ENCODE results near the gene NCOA5. TPM values are rescaled to one million over a fixed set of nuclear protein-coding genes. Genes with fewer than 3 reads are reported as not detected.
A peak's percentile ranks its signal among the peaks of the same experiment; 100 is the strongest.

The NCOA5 gene
- polyA plus RNA-seq (ENCODE audit: insufficient read length in 10 of 10) = 10 to 100 TPM; 26.9 to 36.2 (median 30.3) TPM
- long read RNA-seq, donor 1, partial matches to known transcripts = 0 of 4 reads
- long read RNA-seq, donor 1, other reads (novel, unspliced or antisense) = 0 of 4 reads
- long read RNA-seq, donor 2 = 0 reads
- long read RNA-seq, donor 3 = 0 reads
- long read RNA-seq, donor 4, partial matches to known transcripts = 0 of 2 reads
- long read RNA-seq, donor 4, other reads (novel, unspliced or antisense) = 0 of 2 reads
- long read RNA-seq, donor 5, partial matches to known transcripts = 25 of 27 reads
- long read RNA-seq, donor 5, other reads (novel, unspliced or antisense) = 0 of 27 reads
- long read RNA-seq, donor 6, transcript NCOA5-201 (8 exons, 3,220 nt) = major isoform, 5 of 5 reads
- long read RNA-seq, donor 6, partial matches to known transcripts = 0 of 5 reads
- long read RNA-seq, donor 6, other reads (novel, unspliced or antisense) = 0 of 5 reads
- long read RNA-seq, donor 7, partial matches to known transcripts = 0 of 2 reads
- long read RNA-seq, donor 7, other reads (novel, unspliced or antisense) = 0 of 2 reads
- long read RNA-seq, donor 8, partial matches to known transcripts = 0 of 1 reads
- long read RNA-seq, donor 8, other reads (novel, unspliced or antisense) = 0 of 1 reads
- long read RNA-seq, donor 9 = 0 reads

DNA sequence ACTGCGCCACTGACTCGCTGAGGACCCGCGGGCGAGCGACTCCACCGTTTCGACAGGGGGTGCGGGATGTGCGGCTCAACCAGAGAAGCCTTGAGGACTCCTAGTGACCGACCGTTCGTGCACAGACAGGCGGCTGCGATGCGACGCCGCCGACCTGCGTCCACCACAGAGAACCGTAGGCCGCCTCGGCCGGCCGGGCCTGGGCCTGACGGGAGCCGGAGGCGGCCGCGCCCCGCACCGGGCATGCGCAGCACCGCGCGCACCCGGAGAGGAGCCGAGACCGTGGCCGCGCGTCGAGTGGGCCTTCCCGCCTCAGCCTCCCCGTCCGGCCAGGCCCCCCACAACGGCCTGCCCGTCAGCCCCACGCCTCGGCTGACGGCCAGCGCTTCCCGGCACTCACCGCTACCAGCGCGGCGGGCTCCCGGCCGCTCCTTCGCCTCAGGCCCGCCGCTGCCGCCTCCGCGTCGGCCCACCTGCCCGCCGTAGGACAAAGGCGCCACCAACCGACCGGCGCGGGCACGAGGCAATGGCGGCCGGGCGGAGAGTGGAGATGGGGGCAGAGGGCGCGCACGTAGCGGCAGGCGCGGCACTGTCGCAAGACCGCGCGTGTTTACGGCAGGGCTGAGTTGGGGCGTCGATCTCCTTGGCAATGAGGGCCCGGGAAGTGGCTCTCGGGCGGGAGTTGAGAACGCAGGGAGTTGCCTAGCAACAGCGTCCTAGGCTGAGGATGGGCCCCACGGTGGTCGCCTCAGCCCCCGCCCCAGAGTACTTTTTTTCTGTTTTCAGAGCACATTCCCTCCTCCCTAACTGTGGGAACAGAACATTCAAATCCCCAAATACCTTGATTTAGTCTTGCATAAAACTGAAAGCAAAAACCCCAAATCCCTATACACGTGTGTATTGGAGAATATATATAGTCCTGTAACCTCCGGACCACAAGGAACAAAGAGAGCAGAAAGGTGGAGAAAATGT is at the start of gene NCOA5:
NCOA5 (minus strand) TSS at position 546 of the 972 bp plus-strand sequence. CDS start 10,538 bp downstream, outside the sequence.
- DNase-seq = peak; percentile 96 to 100 (median 96)

DNA sequence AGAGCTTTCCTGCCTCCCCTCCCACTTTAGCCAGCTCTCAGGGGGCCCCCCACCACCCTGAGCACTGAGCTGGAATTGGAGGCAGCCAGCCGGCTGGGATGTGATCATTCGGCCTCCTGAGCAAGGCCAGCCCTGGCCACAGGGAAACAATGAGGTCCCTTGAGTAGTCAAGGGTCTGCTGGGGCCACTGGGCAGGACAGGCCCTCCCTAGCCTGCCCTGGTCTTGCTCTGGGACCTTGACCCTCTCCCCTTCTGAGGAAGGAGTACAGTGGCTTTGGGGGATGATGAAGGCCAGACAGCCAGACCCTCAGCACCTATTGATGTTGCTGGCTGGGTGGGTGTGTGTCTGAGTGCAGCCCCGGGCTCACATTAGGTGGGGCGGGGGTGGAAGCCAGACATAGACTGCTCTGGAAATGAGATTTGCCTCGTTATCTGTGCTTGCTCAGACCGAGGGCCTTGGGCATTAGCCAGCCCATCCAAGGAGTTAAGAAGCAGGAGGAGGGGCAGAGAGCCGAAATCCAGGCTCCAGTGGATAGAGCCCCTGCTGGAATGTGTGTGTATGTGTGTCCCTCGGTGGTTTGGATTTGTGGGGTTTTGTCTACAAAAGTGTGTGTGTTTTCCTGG is 49.6 kb upstream of the NCOA5 start:
- DNase-seq = no peak

DNA sequence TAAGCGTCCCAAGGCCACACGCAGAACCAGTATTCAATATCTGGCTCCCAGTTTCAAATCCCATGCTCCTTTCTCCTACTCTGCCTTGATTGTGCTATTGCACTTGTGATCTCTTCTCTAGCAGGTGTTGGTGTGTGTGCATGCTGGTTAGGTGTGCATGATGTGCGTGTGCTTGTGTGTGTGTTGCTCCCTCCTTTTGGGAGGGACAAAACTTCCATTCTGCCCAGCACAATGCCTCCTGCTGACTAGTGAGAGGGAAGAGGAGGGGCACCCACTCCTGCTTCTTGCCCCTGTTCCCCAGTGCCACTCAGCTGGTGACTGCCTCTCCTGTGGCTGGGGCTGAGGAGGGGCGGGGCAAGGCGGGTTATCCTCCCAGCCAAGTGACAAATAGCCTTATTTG is 48.1 kb upstream of the NCOA5 start:
- no peak for DNase-seq

DNA sequence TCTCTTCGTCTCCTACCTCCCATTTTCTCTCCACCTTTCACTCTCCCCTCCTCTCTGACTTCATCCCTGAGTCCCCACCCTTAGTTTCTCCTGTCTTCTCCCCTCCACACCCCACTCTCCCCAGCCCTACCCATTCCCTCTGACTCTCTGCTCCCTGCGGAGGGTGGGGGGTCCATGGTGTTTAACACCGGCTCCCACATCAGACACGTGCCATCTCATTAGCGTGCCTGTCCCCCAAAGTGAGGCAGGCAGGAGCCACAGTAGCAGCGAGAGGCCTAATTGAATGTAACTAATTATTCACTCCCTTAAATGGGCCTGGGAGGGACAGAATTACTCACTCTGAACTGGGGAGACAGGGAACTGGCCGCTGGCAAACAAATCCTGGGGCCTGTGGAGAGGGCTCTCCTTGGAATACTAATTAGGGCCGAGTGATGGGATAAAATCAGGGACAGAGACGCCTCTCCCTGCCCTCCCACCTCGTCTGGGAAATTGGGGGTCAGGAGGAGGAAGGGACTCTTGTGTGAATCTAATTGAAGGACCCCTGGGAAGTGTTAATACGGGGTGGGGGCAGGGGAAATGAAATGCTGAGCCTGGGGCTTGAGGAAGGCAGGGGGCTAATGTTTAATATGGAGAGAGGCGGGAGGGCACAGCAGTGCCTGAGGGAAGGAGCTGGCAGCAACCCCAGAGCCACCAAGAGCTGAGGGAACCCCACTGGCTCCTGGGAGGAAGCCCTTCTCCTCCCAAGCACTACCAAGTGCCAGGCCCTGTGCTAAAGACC is 46.3 kb upstream of the NCOA5 start:
- no peak for DNase-seq

DNA sequence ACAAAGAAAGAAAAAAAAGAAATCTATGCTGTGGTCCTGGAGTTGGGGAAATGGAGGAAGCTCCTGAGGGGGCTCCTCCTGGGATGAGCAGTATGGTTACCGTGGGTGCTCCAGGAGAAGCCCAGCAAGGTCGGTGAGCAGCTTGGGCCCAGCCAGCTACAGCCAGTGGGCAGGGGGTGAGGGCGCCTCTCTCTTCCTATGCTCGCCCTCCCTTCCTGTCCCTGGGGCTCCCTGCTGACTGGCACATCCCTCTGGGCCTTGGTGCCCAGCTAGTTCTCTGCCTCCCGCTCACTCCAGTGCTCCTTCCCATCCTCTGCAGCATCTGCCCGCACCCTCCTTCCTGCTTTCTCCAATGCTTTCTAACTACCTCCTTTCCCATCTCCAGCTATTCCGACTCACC is 45.0 kb upstream of the NCOA5 start:
- DNase-seq = no peak

DNA sequence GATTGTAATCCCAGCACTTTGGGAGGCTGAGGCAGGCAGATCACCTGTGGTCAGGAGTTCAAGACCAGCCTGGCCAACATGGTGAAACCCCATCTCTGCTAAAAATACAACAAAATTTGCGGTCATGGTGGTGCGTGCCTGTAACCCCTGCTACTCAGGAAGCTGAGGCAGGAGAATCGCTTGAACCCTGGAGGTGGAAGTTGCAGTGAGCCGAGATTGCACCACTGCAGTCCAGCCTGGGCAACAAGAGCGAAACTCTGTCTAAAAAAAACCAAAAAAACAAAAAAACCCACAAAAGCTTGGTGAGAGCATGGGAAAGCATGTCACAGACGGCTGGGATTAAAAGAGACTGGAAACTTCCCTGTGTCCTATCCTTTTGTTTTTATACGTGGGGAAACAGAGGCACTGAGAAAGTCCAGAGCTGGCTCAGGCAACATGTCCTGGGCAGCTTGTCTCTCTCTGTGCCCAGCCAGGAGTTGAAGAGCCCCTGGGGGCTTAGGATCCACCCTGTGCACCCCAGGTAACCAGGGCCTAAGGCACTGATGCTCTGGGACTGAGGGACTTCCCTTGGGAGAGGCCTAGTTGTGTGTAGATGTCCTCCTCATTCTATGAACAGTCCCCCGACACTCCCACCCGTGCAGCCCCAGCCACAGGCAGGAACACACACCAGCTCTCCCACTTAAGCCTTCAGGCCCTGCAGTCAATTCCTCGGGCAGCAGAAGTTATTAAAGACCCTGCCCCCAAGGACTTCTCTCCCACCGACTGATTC is 44.3 kb upstream of the NCOA5 start:
- DNase-seq = no peak

DNA sequence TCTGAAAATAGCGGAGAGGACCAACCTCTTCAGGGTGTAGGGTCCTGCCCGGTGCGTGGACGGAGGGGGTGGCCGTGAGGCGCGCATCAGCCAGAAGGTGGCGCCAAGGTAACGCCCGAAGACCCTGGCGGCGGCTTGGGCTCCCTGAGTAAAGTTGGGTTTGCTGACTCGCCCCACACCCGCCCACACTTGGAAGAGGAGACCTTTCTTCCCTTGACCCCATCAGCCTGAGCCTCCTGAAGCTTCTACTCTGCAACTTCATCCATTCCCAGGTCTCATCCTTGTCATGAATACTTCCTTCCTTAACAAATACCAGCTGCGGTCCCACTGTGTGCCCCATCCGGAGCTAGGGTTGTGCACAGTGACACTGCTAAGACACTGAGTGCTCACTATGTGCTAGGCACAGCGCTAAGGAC is 43.0 kb upstream of the NCOA5 start:
- peak; percentile 32 to 83 (median 75) for DNase-seq

DNA sequence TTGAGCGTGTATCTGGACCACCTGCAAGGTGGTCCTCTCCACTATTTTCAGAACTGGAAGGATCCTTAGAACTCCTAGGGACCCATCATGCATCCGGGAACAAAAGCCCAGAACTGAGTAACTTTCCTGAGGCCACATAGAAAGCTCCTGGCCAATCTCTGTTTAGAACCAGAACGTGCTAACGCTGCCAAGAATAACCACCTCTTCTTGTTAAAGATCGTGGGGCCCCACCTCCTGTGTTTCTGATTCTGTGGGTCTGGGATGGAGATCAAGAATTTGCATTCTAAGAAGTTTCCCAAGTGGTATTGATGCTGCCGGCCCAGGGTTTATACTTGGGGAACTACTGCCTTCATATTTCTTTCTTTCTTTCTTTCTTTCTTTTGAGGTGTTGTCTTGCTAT is 41.6 kb upstream of the NCOA5 start:
- no peak for DNase-seq

DNA sequence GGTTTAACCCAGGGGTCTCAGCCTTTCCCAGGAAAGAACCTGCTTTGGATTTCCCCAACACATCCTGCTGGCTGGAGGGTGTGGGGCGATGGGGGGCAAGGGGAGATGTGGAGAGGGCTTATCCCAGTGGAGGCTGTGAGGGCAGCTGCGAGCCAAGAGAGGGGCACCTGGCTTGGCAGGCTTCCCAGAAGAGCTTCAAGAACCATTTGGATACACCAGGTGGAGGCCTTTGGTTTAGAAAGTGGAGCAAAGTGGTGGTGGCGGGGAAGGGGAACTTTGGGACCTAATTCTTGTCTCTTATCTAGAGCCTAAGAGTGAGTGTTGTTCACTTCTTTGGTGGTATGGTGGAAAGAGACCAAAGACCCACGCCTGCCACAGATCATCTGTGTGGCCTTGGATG is 40.8 kb upstream of the NCOA5 start:
- DNase-seq = no peak

DNA sequence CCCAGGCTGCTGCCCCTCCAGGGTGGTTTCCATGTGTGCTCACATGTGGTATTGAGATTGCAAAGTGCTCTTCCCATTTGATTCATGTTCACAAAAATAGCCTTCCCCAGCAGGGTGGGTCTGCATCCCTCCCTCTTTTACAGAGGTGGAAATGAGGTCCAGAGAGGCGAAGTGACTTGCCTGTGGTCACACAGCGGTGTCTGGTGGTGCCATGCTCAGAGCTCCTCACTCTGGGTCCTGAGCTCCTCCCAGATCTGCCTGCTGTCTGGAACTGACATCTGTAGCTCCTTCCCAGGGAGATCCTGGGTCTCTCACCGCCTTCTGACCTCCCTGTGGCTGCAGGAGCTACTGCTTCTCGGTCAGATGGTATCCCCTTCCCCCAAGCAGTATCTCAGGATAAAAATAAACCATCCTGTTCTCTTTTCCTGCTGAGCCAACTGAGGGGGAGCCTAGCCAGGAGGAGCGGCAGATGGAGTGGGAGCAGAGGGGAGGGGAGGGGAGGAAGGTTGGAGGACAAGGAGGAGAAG is 40.3 kb upstream of the NCOA5 start:
- no peak for DNase-seq

DNA sequence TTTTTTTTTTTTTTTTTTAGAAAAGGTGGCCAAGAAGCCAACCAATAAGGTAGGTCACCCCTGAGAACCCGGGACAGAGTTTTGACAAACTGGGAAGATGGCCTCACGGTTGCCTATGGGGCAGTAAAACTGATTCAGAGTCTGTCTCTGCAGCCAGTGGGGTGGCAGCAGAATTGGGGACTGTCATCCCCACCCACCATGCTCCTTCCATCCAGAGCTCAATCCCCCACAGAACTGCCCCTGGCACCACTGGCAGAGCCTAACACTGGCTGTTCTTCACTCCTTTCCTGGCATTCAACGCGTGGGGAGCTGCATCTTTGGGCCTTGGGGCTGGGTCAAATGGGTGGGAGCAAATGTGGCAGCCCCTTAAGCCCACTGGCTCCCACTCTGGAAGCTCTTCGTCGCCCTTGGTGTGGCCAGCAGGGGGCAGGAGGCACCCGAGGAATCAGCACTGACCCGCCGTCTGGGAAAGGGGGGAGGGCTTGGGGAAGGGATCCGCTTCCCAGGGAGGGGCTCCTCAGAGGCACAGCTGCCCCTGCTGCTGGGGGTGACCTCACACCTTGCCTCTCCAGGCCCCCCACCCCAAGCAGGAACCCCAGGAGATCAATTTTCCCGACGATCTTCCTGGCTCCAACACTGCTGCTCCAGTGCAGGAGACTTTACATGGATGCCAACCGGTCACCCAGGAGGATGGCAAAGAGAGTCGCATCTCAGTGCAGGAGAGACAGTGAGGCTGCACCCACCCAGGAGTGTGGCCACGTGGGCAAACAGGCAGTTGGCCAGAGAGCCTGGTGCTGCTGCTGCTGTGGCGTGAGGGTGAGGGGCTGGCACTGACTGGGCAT is 38.8 kb upstream of the NCOA5 start:
- DNase-seq = peak in 1 of 3 donors; percentile 55

DNA sequence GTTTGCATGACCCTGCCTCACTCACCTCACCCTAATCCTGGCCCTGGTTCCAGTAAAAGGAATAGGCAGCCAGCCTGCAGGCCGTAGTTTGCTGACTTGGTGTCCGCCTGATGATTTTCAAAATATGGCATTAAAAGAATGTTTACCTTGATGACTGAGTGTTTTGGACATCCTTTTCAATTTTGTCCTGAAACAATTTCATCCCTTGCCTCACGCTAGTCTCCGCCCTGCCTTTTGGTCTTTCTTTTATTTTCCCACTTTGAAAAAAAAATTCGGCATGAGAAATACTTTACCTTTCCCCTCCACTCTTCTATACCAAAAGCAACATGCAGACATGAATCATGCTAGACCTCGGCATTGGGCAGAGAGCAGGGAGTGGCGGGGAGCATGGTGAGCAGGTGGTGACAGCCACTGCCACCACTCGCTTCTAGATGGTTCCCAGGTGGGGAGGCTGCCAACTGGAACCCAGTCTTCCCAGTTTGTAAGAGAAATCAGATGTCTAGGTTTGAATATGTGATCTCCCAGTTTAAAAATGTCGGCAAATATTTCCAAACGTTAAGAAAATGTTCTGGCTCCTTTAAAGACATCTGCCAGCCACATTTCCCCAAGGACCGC is 37.7 kb upstream of the NCOA5 start:
- no peak for DNase-seq

DNA sequence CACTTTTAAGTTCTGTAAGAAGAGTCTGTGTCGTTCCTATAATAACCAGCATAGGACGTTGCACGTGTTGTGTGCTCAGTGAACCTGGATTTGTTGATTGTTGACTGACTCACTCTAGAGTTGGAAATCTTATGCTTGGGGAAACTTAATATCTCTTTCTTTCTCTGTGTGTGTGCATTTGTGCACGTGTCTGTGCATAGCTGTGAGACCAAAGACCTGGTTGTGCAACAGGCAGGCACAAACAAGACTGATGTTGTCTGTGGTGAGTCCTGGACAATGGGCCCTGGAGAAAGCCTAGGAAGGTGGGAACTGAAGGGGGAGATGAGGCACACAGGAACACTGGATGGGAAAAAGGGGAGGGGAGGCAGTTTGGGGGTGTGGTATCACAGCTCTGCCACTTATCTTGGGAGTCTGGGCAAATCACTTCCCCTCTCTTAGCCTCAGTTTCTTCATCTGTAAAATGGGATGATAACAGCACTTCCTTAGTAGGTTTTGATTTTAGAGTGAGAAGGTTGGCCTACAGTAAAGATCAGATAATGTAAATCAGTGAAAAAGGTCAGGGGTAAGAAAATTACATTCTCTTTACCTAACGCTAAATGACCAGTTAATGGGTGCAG is 36.8 kb upstream of the NCOA5 start:
- DNase-seq = no peak

DNA sequence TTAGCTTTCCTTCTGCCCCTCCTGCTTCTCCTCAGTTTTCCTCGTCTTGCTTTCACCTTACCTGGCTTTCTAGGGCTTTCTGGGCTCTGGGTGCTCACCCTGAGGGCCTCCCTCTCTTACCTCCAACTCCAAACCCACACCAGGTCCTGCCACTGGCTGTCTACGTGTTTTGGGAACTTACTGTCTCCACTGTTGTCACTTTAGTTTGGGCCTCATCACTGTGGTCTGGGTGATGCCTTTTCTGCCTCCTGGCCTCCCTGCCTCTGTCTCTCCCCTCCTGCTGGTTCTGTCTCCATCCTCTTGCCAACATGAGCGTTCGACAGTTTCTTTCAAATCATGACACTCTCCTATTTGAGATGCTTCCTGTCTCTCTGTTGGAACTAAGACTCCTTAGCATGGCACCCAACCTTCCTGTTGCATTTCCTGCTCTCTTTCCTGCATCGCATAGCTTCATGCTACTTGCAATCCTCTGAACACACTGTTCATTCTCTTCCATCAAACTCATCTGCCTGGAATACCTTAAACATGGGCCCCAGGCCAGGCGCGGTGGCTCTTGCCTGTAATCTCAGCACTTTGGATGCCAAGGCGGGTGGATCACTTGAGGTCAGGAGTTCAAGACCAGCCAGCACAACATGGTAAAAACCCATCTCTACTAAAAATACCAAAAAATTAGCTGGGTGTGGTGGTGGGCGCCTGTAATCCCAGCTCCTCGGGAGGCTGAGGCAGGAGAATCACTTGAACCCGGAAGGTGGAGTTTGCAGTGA is 33.9 kb upstream of the NCOA5 start:
- no peak for DNase-seq

DNA sequence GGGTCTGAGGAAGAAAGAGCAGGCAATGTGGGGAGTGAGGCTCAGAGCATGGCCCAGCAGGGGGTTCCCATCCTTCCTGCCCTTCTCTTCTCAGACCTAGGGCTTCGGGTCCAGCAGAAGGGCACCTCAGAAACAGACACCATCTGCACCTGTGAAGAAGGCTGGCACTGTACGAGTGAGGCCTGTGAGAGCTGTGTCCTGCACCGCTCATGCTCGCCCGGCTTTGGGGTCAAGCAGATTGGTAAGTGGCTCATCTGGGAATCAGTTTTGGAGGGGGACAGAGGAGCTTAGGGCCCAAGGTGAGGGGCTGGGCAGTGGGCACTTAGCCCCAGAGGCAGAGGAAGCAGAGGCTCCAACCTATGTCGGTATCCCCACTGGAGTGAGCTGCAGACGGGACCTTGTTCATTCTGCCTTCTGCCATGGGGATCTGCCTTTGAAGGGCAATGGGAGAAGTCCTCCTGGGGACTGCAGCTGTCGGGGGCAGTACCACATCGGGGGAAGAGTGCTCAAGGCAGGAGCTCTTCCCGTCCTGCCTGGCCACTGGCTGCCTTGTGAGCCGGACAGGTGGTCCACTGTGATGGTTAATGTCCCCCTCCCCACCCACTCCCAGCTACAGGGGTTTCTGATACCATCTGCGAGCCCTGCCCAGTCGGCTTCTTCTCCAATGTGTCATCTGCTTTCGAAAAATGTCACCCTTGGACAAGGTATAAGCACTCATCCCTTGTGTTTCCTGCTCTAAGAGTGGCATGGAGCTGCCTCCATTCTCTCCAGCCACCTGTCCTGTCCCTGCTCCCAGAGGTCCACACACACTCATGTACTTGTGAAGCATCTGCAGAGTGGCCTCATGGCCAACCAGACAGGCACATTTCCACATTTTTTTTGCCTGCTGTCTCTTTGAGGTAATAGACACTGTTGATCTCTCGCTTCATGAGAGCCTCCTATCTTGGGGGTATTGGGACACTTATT is 33.0 kb upstream of the NCOA5 start:
- no peak for DNase-seq

DNA sequence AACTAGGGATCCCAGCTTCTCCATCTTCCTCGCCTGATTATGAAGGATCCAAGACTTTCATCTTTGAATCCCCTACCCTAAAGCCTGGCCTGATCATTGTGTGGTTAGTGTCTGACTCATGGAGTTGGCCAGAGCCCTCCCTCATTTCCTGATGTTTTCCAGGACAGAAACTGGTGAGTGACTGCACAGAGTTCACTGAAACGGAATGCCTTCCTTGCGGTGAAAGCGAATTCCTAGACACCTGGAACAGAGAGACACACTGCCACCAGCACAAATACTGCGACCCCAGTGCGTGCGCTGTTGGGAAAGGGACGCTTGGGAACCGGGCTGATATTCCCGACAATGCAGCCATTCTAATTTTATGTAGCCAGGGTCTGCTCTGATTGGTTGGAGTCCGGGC is 32.3 kb upstream of the NCOA5 start:
- DNase-seq = no peak
